Activated naive CD4-positive, alpha-beta T cell treated with anti-CD3 and anti-CD28 coated beads for 36 hours (primary cell): ENCODE results near the gene KRTAP4-1. TPM values are rescaled to one million over a fixed set of nuclear protein-coding genes. Genes with fewer than 3 reads are reported as not detected.
"Not testable (repeated sequence)": the region's sequence is repeated elsewhere in the genome, so short reads cannot be mapped to it uniquely, and the experiment has no call there.

ENCODE experiments used
- CTCF ChIA-PET: fragments of 350-600 bp; sonication (Branson Sonifier 250); formaldehyde crosslinking; loops from one replicate; lab custom pipeline; 2021; ENCODE audit warnings: antibody characterized with exemption; lab: Charles Lee
- DNase-seq: peaks from one replicate; pipeline ENCODE4 v3.0.0-alpha.2; 2020
- H3K27ac Mint-ChIP-seq: one replicate; pipeline ENCODE4 v1.8.0; 2021; ENCODE audit warnings: mild to moderate bottlenecking, mixed read lengths
- H3K27me3 Mint-ChIP-seq: one replicate; pipeline ENCODE4 v1.8.0; 2021; ENCODE audit warnings: low read depth, mixed read lengths
- H3K36me3 Mint-ChIP-seq: one replicate; pipeline ENCODE4 v1.8.0; 2021; ENCODE audit warnings: low read depth, mixed read lengths
- H3K4me1 Mint-ChIP-seq: one replicate; pipeline ENCODE4 v1.8.0; 2021; ENCODE audit warnings: low read depth, mixed read lengths
- H3K4me3 Mint-ChIP-seq: one replicate; pipeline ENCODE4 v1.8.0; 2021; ENCODE audit warnings: mild to moderate bottlenecking, moderate library complexity, mixed read lengths
- H3K9me3 Mint-ChIP-seq: one replicate; pipeline ENCODE4 v1.8.0; 2021; ENCODE audit warnings: mixed read lengths
- intact Hi-C: fragments of 100-400 bp; cut with micrococcal nuclease; formaldehyde crosslinking; loops from one replicate; pipeline ENCODE4 v1.15.1; 2023
- total RNA-seq, 2 experiments: library from RNA; stranded (reverse); gene quantifications; one replicate each; pipeline ENCODE4 v1.2.3, GENCODE V29; 2021

Gene KRTAP4-1
- total RNA-seq, 2 experiments from 2014 or later = not detected

GRCh38 chr17:41139865-41140264 lies 44.8 kb downstream of the KRTAP4-1 start:
- CTCF ChIA-PET, intact Hi-C loops: not testable (repeated sequence)

More at GRCh38 chr17:41139865-41140264, 44.8 kb downstream of the KRTAP4-1 start:
- H3K36me3 Mint-ChIP-seq, H3K27me3 Mint-ChIP-seq, H3K4me1 Mint-ChIP-seq, DNase-seq, H3K27ac Mint-ChIP-seq, H3K4me3 Mint-ChIP-seq: not testable (repeated sequence)
- peaks cover 23% of the 10 kb centered on the region for H3K9me3 Mint-ChIP-seq

Other genes with a start within 250 kb of the KRTAP4-1 start
- gene KRT23, start 247.3 kb downstream of the KRTAP4-1 start, total RNA-seq = not detected
- gene KRT39, start 218.0 kb downstream of the KRTAP4-1 start, total RNA-seq = not detected
- gene KRT40, start 200.6 kb downstream of the KRTAP4-1 start, total RNA-seq = not detected
- not detected for gene KRTAP3-3, start 190.7 kb downstream of the KRTAP4-1 start, total RNA-seq
- gene KRTAP3-2, start 185.0 kb downstream of the KRTAP4-1 start, total RNA-seq = not detected
- not detected for gene KRTAP3-1, start 175.8 kb downstream of the KRTAP4-1 start, total RNA-seq
- not detected for gene KRTAP1-5, start 157.7 kb downstream of the KRTAP4-1 start, total RNA-seq
- gene KRTAP1-4, start 154.7 kb downstream of the KRTAP4-1 start, total RNA-seq = not detected
- gene KRTAP1-3, start 150.0 kb downstream of the KRTAP4-1 start, total RNA-seq = not detected
- not detected for gene KRTAP1-1, start 143.5 kb downstream of the KRTAP4-1 start, total RNA-seq
- gene KRTAP2-1, start 137.6 kb downstream of the KRTAP4-1 start, total RNA-seq = not detected
- not detected for gene KRTAP2-2, start 129.7 kb downstream of the KRTAP4-1 start, total RNA-seq
- gene KRTAP2-3, start 124.8 kb downstream of the KRTAP4-1 start, total RNA-seq = not detected
- gene KRTAP2-4, start 119.0 kb downstream of the KRTAP4-1 start, total RNA-seq = not detected
- gene KRTAP4-7, start 100.8 kb downstream of the KRTAP4-1 start, total RNA-seq = not detected
- not detected for gene KRTAP4-8, start 86.8 kb downstream of the KRTAP4-1 start, total RNA-seq
- not detected for gene KRTAP4-16, start 82.7 kb downstream of the KRTAP4-1 start, total RNA-seq
- not detected for gene KRTAP4-9, start 79.5 kb downstream of the KRTAP4-1 start, total RNA-seq
- gene KRTAP4-11, start 66.5 kb downstream of the KRTAP4-1 start, total RNA-seq = not detected
- not detected for gene KRTAP4-12, start 60.7 kb downstream of the KRTAP4-1 start, total RNA-seq
- not detected for gene KRTAP4-6, start 44.4 kb downstream of the KRTAP4-1 start, total RNA-seq
- not detected for gene KRTAP4-5, start 35.1 kb downstream of the KRTAP4-1 start, total RNA-seq
- gene KRTAP4-4, start 24.2 kb downstream of the KRTAP4-1 start, total RNA-seq = not detected
- gene KRTAP4-3, start 16.7 kb downstream of the KRTAP4-1 start, total RNA-seq = not detected
- not detected for gene KRTAP4-2, start 6.7 kb downstream of the KRTAP4-1 start, total RNA-seq
- not detected for gene KRTAP9-1, start 5.0 kb upstream of the KRTAP4-1 start, total RNA-seq
- not detected for gene KRTAP9-2, start 41.7 kb upstream of the KRTAP4-1 start, total RNA-seq
- not detected for gene KRTAP9-3, start 47.5 kb upstream of the KRTAP4-1 start, total RNA-seq
- not detected for gene KRTAP9-8, start 53.1 kb upstream of the KRTAP4-1 start, total RNA-seq
- not detected for gene KRTAP9-4, start 64.8 kb upstream of the KRTAP4-1 start, total RNA-seq
- not detected for gene KRTAP9-9, start 70.5 kb upstream of the KRTAP4-1 start, total RNA-seq
- not detected for gene KRTAP9-6, start 80.5 kb upstream of the KRTAP4-1 start, total RNA-seq
- gene KRTAP9-7, start 90.8 kb upstream of the KRTAP4-1 start, total RNA-seq = not detected
- gene KRTAP29-1, start 117.9 kb upstream of the KRTAP4-1 start, total RNA-seq = not detected
- under 1 TPM in 1 of 2 experiments, not detected in 1; 0.15 TPM for gene KRTAP16-1, start 124.4 kb upstream of the KRTAP4-1 start, total RNA-seq
- not detected for gene KRTAP17-1, start 130.8 kb upstream of the KRTAP4-1 start, total RNA-seq
- not detected for gene KRT33A, start 165.9 kb upstream of the KRTAP4-1 start, total RNA-seq
- gene KRT33B, start 184.9 kb upstream of the KRTAP4-1 start, total RNA-seq = not detected
- not detected for gene KRT34, start 197.4 kb upstream of the KRTAP4-1 start, total RNA-seq
- not detected for gene KRT31, start 212.7 kb upstream of the KRTAP4-1 start, total RNA-seq
- gene KRT37, start 239.7 kb upstream of the KRTAP4-1 start, total RNA-seq = not detected